ENCODE results near the gene CDC20B.

The CDC20B gene

GRCh38 chr5:55064523-55064922 is 108.5 kb downstream of the CDC20B start:
- no peak for DNase-seq
- TF ChIP-seq POLR2A (IDR thresholded peaks at IDR 0.05; ENCODE audit: low read length) (no peak), GATA1 (IDR thresholded peaks at IDR 0.05; ENCODE audit: low read depth, low read length) (no peak)

GRCh38 chr5:55063899-55064298 is 109.1 kb downstream of the CDC20B start:
- TF ChIP-seq POLR2A (IDR thresholded peaks at IDR 0.05; ENCODE audit: low read length) (no peak), GATA1 (IDR thresholded peaks at IDR 0.05; ENCODE audit: low read depth, low read length) (no peak)
- no peak for DNase-seq

GRCh38 chr5:55063220-55063863 is 109.6 kb downstream of the CDC20B start:
- DNase-seq = no peak
- TF ChIP-seq POLR2A (IDR thresholded peaks at IDR 0.05; ENCODE audit: low read length) (no peak), GATA1 (IDR thresholded peaks at IDR 0.05; ENCODE audit: low read depth, low read length) (no peak)
